Stimulated activated CD8-positive, alpha-beta memory T cell treated with anti-CD3 and anti-CD28 coated beads, Interleukin-15, amount 100 ng/mL, for 1 hour (primary cell): Measurements from ENCODE around the gene C2CD2.
A peak's percentile ranks its signal among the peaks of the same experiment; 100 is the strongest.
"Not testable (repeated sequence)": the region's sequence is repeated elsewhere in the genome, so short reads cannot be mapped to it uniquely, and the experiment has no call there.

Experiments
- DNase-seq: peaks from one replicate; pipeline ENCODE4 v3.0.0-alpha.2; 2020; ENCODE audit warnings: low read depth

C2CD2 gene

DNA sequence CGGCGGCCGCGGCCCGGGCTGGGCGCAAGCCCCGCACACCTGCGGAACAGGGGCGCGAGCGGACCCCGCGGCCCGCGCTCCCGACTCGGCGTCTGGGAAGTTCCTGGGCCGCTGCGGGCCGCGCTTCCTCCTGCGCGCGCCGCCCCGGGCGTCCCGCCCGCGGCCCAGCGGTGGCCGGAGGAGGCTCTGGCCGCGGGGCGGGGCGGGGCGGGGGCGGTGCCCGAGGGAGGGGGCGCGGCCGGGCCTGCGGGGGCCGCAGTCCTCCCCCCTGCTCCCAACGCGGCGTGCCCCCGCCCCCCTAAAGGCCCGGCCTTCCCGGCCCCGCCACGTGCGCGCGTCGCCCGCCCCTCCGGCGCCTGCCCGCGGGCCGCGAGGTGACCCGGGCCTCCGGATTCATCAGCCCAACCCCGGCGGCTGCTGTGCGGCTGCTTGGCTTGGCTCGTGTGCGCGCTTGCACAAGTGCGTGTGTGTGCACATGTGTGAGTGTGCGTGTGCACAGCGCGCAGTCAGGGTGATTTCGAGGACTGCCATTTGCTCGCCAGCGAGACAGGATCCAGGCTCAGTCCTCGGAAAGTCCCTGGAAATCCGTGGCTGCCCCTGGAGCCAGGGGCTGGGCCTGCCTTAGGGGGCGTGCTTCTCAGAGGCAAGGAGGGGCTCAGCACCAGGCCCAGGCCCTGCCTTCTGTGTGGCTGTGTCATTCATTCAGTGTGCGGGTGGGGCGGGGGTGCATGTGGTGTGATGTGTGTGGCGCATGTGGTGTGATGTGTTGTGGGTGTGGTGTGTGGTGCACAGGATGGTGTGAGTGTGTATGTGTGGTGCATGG is at the start of gene C2CD2:
Gene C2CD2 (minus strand): TSS at position 188 of the 823 bp plus-strand sequence. CDS start 370 bp downstream, outside the sequence.
- no peak for DNase-seq

DNA sequence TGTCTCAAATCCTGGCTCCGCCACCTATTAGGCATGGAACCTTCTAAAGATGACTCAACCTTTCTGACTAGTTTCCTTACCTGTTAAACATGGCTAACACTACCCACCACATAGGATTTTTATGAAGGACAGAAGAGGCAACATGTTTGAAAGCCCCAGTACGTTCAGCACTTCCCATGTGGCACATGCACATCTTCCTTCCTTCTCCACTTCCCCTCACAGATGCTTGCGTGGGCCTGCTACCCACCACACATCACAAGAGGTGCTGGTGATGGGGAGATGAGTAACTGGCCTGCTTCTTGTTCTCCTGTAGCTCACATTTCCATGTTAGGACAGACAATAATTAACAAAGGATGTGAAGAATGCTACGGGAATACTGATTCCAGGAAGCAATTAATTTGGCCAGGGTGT is 49.2 kb upstream of the C2CD2 start:
- DNase-seq = no peak

DNA sequence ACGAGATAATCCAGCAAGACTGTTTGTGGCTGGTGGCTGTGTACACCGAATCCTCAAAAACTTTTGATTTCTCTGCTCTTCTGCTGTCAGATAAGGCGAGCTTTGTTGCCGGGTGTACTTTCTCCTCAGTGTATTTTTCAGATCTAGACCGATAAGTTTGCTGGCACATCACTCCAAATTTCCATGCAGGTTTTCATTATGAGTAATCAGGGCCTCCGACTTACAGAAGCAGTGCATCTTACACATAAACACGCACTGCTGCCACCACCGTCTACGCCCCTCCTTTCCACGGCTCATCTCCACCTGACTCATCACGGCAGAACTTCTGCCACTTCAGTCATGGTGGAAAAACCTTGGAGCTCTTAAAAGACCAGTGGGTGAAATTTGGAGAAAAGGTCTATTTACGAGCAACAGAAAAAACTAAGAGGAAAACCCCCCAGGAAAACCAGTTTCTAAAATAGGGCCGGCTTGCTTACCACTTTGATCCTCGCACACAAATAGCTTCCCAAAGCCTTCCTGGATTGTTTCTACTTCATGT is 48.7 kb upstream of the C2CD2 start:
- DNase-seq = peak; percentile 14

DNA sequence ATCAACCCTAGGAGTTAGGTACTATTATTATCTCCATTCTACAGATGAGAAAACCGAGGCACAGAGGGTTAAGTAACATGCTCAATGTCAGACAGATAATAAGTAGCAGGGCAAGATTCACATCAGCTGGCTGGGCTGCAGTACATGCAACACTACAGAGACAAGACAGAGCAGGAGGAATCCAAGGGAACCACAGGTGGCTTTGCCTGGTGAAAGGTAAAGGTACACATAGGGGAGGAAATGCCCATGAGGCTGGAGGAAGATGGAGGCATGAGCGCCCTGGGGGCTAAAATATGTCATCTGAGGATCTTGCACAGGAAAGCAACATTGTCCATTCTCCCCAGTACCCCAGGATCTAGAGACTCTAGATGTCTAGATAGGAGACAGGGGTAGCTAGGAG is 48.0 kb upstream of the C2CD2 start:
- no peak for DNase-seq

DNA sequence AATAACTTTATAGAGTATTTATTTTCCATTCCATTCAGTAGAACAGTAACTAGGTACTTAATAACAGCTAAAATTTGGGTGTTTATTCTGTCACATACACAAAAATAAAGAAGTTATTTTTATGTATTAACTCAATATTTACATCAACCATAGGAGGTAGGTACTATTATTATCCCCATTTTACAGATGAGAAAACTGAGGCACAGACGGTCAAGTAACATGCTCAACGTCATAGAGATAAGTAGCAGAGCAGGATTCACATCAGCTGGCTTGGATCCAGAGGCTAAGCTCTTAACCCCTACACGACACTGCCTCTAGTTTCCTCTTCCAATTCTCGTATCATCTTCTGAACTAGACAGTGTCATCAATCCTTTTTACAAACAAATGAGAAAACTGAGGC is 47.1 kb upstream of the C2CD2 start:
- DNase-seq = no peak

DNA sequence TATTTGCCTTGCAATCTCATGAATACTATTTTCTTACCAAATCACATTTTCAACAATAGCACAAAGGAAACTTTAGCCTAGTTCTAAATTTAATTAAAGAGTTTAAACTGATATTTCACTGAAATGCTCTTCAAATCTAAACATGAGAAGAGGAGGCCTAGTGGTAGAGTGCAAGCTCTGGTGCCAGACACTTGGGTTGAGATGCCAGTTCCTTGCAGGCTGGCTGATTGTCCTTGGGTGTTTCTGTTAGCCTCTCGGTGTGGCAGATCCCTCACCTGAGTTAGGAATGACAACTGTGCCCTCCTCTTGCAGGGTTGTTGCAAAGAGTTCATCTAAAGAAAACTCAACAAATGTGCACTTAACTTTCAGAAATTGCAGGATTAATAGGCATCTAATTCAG is 43.8 kb upstream of the C2CD2 start:
- DNase-seq = no peak

DNA sequence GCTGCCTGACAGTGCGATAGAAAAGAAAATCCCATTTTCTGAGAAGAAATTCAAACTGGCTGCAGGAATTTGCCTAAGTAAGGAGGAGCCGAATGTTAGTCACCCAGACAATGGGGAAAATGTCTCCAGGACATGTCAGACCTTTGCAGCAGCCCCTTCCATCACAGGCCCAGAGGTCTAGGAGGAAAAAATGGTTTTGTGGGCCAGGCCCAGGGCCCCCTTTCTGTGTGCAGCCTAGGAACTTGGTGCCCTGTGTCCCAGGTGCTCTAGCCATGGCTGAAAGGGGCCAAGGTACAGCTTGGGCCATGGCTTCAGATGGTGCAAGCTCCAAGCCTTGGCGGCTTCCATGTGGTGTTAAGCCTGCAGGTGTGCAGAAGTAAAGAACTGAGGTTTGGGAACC is 41.8 kb upstream of the C2CD2 start:
- DNase-seq = no peak

DNA sequence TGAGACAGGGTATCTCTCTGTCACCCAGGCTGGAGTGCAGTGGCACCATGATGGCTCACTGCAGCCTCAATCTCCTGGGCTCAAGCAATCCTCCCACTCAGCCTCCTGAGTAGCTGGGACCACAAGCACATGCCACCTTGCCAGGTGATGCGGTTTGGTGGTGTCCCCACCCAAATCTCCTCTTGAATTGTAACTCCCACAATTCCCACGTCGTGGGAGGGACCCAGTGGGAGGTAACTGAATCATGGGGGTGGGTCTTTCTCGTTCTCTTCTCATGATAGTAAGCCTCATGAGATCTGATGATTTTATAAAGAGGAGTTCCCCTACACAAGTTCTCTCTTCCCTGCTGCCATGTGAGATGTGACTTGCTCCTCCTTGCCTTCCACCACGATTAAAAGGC is 40.8 kb upstream of the C2CD2 start:
- not testable (repeated sequence) for DNase-seq

DNA sequence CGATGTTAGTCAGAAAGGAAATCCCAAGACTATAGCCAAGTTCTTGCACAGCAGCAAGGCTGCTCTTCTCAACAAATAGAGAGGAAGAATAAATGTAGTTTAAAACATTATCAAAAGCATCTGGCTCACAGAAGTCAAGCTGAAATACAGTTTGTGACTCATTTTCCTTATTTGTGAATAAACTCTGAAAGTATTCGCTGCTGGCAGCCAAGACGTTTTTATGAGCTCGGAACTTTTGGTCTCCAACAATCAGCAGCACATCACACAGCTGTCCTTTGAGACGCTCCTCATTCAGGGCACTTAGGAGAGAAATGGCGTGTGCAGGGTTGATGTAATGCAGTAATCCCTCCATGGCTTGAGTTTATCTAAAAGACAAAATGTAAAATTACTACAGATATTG is 39.9 kb upstream of the C2CD2 start:
- DNase-seq = no peak

DNA sequence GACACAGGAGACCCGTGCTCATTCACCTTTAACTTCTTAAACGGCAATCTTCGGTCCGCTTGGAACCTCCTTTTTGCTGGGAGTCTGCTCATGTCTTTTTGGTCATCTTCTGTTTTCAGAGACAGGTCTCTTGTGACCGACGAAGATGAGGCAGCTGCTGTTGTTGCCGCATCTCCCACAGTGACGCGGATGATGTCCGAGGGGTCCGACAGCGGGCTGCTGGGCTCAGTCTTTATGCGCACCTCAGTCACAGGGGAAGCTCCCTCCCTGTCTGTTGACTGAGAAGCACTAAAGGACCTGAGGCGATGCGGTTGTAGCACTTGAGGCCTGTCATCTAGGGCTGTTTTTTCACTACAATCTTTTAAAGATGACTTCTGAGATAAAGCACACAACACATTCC is 38.8 kb upstream of the C2CD2 start:
- no peak for DNase-seq

DNA sequence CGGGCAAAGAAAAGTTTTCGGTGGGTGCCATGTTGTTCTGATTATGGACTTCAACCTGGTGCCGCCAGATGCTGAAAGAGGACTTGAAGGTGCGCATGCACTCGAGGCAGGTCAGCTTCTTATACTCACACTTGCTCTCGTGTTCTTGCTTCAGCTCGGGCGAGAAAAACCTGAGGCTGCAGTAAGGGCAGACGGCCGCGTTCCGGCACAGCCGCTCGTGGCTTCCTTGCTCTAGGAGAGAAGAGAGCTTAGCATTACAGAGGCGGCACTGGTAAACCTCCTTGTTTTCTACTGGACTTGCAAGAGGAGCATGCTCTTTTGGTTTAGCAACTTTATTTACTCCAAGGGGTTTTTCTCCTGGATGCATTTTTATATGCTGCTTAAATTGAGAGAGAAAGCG is 37.8 kb upstream of the C2CD2 start:
- no peak for DNase-seq

DNA sequence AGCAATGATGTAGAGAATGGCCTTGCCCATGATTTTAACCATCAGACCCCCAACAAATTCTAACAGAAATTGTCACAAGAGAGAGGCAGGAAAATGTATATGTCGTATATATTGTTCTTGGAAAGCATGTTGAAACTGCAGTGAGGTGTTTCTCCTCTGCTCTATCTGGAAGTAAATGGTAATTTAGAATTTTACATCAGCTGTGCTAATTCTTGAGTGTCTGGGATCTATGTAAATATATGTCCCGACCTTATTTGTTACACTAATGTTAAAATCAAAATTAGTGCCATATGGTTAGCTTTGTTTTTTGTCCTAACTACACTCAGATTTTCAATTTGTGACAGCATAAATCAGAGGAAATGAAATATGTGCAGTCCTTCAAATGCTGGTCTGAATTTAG is 35.9 kb upstream of the C2CD2 start:
- DNase-seq = no peak

DNA sequence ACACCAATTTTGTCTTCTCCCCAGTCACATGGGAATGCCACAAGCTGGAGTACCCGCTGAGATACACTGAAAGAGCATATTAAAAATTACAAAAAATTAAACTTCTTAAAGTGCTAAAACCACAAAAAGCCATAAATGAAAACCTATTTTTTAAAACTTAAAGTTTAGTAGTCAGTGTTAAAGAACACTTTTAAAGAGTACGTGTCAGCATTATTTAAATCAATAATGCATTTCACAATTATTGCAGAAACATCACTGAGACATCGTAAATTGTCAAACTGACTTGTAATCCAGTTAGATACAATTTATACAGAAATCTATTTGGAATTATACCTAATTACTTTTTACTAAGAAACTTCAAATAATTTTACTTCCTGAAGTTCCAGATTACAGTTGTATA is 33.5 kb upstream of the C2CD2 start:
- no peak for DNase-seq

DNA sequence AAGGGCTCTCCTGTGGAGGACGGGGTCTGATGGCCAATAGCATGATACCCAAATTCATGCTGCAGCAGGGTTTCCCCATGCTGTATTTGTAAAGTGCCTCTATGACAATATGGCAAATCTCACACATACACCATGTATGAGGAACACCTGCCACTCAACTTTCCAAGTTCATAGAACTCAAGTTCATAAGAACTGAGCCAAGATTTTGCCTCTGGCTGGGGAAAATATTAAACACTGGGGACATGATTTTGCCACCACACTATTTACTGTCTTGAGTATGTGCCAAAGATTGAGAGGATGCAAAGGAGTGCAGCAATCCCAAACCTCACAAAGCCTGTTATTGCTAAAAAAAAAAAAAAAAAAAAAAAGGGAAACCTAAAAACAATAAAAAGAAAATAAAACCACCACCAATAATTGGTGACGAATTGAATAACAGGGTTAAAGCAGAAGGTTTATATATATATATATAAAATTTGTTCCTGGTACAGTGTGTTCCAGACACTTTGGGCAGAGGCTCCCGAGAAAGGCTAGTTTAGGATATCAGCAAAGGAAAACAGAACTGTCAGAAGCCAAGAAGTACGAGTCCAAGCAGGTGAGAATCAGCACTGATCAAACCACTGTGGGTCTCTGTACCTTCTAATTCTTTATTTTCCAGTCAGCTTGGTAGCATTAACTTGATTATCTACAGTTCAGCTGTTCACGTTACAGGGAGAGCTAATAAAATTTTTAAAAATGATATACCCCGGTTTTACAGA is 32.0 kb upstream of the C2CD2 start:
- DNase-seq = no peak

DNA sequence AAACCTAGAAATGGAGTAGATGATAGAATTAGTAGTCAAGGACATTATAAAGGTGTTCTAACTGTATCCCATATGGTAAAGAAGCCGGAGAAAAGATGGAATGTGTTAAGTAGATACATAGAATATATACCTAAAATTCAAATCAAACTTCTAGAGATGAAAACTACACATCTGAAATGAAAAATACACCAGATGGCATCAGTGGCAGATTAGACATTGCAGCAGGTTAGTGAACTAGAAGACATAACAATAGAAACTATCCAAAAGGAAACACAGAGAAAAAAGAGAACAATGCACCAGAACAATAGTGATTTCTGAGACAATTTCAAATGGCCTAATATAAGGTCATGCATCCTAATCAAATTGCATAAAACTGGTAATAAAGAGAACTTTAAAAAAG is 29.4 kb upstream of the C2CD2 start:
- DNase-seq = no peak

DNA sequence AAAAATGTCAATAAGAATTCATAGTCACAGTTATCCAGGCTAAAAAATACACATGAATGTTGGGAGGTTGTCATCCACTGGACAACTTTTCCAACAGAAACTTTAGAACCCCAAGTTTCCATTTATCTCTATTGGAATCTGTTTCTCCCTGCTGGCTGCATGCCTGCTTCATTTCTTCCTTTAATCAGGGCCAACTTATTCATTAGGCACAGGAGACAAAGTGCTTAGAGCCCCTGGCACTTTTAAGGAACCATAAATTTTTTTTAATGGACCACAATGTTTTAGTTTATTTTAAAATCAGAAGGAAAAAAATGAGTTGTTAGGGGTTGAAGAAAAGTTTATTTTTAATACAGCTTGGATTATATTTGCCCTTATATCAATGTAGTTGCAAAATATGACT is 26.7 kb upstream of the C2CD2 start:
- DNase-seq = no peak

DNA sequence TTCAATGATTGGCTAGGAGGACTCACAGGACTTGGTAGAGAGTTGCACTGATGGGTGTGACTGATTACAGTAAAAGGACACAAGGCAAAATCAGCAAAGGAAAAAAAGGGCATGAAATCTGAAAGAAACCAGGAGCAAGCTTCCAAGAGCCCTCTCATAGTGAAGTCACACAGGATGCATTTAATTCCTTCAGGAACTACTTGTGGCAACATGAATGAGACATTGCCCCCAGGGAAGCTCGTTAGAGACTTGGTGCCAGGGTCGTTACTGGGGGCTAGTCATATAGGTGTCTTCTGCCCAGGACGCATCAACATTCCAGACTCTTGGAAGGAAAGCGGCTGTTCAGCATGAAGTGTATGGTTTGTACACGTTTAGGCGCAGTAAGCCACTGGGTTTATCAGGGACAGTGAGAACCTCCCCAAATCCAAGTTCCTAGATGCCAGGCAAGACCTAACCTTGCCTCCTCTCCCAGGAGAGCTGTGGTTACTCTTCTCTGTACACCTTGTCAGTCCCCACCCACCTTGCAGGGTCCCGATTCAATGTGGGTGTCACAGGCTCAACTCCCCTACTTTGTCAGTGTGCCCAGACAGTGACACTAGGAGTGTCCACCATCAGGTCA is 26.0 kb upstream of the C2CD2 start:
- DNase-seq = no peak

DNA sequence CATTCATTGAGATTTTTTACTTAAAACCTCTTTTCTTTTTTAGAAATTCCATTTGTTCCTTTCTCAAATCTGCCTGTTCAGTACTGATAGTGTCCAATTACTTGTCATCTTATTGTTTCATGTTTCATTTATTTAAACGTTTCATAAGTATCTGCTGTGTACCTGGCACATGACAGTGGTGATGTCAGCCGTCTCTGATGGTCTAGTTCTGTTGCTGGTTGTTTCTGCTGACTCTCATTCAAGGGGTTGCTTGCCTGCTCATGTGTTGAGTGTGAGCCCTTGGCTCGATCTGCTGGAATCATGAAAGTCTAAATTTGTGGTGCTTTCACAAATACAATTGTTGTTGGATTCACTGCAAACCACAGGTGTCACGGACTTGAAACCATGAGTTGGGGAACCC is 25.5 kb upstream of the C2CD2 start:
- no peak for DNase-seq

DNA sequence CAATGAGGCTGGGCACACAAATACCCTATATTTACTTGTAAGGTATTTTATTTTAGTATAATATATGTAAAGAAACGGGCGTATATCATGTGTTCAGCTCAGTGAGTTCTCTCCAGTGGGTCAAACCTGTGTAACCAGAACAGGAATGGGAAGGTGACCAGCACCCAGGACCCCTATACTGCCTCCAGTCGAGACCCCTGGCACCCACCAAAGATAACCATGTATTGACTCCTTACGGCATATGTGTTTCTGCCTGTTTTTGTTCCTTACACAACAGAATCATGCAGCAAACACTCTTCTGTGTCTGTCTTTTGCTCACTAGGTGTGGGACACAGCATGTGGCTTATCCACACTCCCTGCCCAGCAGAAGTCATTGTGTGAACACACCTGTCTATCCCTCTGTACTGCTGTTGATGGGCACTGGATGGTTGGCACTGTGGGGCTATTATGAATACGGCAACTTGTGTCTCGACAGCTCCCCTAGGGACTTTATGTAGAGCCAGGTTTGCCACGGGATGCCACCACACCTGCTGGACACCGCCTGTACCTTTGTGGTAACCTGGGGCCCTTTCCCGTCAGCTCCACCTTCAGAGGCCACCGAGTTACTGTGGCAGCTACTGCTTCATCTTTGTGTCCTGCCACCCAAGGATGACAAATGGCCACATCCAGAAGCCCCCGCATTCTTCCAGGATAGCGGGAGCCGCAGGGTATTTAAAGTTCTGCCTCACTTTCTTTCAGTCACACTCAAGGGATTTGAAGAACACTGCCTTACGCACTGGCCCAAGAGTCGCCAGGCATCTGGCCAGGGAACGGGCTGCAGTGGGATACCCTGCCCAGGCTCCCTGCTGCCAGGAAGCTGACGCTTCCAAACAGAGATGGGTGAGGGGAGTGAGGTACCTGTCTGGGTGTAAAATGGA is 23.5 kb upstream of the C2CD2 start:
- DNase-seq = no peak

DNA sequence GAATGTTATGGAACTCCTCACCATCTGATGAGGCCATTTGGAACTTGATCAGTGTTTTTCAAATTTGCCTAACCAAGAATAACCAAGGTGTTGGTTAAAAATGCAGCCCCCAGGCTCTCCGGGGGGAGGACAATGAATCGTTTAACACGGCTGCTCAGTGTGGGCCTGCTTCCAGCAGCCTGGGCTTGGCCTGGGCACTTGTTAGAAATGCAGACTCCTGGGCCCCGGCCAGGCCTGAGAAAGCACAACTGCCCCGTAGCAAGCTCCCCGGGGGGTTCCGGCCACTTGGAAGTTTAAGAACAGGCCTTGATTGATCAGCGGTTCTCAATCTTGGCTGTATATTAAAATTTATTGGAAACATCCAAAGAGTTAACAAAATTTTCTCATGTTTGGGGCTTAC is 22.8 kb upstream of the C2CD2 start:
- no peak for DNase-seq

DNA sequence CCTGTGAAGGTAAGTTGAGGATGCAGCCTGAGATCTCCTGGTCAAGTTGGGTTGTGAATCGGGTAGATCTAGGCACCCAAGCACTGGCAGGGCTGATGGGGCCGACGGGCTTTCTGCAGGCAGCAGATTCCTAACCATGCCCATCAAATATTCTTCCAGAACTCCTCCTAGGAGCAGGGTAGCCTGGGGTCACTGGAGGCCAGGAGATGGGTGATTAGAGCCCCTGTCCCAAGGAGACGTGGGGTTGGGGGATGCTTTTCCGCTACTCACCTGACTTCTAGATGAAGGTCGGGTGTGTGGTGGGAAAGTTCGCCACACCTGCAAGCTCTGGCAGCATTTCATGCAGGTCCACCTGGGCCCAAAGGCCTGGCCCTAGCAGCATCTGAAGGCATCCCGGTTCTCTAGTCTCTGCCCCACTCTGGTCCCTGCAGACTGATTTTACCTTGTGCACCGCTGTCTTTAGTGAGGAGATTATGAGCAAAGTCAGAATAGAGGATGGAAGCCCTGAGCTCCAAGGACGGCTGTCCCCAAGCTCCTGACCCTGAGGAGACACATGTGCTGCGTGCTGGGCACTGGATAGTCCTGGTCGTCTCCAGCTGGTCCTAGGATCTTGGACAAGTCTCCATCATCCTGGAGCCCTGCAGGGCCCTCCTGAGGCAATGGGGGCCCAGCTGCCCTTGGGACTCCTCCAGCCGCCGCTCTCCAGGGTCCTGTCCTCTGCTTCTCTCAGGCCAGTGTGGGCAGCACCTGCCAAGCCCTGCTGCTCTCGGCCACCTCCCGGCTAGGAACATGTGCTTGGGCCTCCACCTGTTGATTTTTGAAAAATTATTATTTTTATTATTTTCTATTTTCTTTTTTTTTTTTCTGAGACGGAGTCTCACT is 21.8 kb upstream of the C2CD2 start:
- no peak for DNase-seq
